T follicular helper cell (primary cell): Measurements from ENCODE around the gene TLR5.

ENCODE experiments used
- DNase-seq: peaks from one replicate; pipeline ENCODE4 v3.0.0-alpha.2; 2020; ENCODE audit warnings: low read depth

Gene TLR5

DNA sequence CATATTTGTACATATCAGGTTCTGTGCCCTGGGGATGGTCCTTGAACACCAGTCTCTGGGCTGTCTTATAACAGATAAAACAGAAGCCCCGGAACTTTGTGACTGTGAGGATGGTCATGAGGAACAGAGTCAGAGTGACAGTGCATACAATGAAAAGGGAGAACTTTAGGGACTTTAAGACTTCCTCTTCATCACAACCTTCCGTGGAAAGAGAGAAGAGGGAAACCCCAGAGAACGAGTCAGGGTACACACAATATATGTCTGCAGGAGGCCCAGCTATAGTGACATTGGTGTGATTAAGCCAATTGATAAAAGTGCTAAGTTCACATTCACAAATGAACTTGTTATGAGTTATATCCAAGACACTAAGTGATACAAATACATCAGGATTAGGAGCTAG, 32.1 kb downstream of the TLR5 start:
- no peak for DNase-seq

DNA sequence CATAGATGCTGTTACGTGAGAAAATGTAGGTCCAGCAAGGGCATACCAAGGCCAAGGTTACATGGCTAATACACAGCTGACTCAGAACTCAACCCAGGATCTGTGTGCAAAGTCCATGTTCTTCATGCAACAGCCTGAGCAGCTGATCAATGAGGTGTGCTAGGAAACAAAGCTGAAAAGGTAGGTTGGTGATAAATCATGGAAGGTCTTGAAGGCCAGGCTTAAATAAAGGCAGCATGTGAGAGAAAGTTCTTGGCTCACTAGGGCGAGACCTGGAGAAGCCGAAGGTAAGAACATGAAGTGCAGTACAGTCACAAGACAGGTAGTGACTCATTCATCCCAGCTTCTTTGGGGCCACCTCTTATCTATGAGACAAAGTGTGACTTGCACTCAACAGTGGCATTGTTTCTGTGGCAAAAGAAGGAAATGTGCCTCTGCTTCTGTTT, 33.4 kb downstream of the TLR5 start:
- DNase-seq = no peak

DNA sequence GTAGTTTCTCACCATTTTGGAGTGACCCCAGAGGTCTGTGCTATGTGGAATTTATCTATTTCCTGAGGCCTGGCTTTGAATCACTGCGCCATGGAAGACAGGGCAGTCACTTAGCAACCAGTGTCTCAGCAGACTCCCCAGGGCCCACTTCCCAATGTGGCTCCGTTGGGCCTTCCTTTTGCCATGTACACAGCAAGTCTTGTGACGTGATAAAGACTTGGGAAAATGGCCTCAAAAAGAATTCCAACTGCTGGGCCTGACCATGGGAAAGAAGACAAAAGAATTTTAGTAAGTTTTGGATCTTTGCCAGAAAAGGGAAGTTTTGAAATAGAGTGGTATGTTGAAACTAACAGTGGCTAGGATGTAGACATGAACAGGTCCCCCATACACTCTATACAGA, 36.2 kb downstream of the TLR5 start:
- no peak for DNase-seq

DNA sequence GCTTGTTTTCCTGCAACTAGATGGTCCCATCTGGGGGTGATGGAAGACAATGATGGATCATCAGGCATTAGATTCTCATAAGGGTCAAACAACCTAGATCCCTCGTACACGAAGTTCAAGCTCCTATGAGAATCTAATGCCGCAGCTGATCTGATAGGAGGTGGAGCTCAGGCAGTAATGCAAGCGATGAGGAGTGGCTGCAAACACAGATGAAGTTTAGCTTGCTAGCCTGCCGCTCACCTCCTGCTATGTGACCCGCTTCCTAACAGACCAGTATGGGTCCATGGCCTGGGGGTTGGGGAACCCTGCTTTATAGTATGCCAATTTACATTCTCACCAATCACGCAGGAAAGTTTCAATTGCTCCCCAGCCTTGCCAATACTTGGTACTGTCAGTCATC, 37.5 kb downstream of the TLR5 start:
- DNase-seq = no peak

GRCh38 chr1:223102797-223103533, 40.1 kb downstream of the TLR5 start:
- no peak for DNase-seq

GRCh38 chr1:223097713-223098112, 45.3 kb downstream of the TLR5 start:
- no peak for DNase-seq

DNA sequence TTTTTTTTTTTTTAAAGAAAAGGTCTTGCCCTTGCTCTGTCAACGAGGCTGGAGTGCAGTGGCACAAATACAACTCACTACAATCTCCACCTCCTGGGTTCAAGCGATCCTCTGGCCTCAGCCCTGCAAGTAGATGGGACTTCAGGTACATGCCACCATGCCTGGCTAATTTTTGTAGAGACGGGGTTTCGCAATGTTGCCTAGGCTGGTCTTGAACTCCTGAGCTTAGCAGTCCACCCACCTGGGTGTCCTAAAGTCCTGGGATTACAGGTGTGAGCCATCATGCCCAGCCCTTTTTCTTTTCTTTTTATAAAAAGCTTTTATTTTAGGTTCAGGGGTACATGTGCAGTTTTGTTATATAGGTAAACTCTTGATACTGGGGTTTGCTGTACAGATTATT, 47.2 kb downstream of the TLR5 start:
- no peak for DNase-seq

GRCh38 chr1:223091896-223092295, 51.2 kb downstream of the TLR5 start:
- DNase-seq = no peak

GRCh38 chr1:223089250-223089649, 53.8 kb downstream of the TLR5 start:
- DNase-seq = no peak

DNA sequence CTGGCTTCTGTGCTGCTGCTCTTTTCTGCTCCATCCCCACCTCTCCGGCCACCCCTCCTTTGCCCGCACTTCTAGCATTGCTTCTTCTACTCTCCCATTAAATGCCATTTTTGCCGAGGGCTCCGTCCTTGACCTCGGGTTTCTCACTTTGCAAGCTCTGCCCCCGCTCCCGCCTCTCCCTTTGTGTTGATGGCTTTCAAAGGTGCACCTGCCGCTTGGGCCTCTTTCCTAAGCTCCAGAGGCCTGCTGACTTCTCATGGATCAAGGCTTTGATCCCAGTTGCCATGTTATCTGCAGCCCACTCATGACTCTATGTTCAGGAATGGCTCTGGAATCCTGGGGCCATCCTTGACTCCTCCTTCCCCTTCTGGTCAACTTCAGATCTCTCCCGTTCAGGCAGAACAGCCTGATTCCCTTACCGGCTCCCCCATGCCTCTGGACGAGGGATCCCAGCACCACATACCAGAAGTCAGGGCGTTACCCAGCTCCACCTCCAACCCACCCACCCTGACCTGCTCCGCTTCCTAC, 54.3 kb downstream of the TLR5 start:
- no peak for DNase-seq

- DNase-seq = no peak
Measured at GRCh38 chr1:223087291-223088255, 55.5 kb downstream of the TLR5 start.

- DNase-seq = no peak
Measured at GRCh38 chr1:223084464-223084866, 58.6 kb downstream of the TLR5 start.

- DNase-seq = no peak
Measured at GRCh38 chr1:223083831-223084230, 59.2 kb downstream of the TLR5 start.

- no peak for DNase-seq
Measured at GRCh38 chr1:223082914-223083313, 60.1 kb downstream of the TLR5 start.

DNA sequence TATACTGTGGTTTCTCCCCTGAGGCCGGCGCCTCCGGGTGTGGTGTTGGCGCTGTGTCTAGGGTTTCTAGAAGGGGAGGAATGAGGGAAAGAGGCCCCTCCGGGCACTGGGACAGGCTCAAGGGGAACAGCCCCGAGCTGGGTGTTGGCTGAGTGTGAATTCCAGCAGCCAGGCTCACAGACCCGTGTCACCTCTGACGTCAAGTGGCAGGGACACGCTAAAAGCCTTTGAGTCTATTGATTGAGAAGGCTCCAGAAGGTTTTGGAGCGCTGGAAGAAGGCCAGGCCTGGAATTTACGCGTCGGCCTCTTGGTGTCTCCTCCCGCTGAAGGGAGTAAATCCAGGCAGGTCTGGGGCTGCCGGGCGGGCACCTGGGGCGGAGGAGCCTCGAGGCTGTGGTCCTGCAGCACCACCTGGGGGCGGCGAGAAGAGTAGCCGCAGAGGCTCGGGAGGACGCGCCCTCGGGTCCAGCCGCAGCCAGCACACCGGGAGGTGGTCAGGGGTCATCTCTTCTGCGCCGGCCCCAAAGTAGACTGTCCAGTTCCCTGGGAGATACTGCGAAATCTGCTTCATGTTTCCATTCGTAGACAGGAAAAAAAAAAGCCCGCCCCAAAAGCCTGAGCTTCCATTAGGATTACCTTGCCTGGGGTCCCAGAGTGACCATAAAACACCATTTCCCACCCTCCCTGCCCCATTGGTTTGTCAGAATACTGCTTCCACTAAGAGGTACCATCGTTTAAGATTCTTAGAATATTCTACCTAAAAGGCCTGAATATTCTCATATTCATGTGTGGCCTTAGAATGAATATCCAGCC, 61.7 kb downstream of the TLR5 start:
- peak; percentile 48 for DNase-seq

GRCh38 chr1:223079498-223079897, 63.5 kb downstream of the TLR5 start:
- DNase-seq = no peak

DNA sequence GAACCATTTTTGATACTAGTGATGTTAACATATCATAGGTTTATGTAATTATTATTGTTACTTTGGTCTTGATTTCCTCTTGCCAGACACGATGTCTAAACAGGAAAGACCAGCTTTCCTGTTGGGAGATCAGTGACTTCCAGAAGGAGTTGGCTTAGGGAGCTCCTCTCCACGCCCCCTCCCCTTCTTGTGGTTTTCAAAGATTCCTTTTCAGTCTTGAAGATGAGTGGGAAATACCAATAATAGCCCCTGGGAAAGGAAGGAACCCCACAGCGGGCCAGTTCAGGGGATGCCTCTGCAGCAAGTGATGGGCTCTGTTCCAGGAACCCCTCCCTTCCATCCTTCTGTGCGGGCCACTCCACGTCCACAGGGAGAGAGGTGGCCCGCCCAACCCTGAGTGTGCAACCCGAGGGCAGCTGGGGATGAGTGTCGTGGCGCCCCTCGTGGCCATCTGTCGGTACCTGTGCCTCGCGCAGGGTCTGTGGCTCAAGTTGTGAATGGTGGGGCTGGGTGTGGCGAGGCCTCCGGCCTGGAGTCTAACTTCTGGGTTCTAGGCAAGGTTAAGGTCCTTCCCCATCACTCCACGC, 65.7 kb downstream of the TLR5 start:
- DNase-seq = no peak

GRCh38 chr1:223076362-223076761, 66.7 kb downstream of the TLR5 start:
- DNase-seq = no peak

- DNase-seq = no peak
Measured at GRCh38 chr1:223075834-223076233, 67.2 kb downstream of the TLR5 start.

GRCh38 chr1:223074445-223075300, 68.4 kb downstream of the TLR5 start:
- DNase-seq = no peak
